ENCODE measurements around the gene OPALIN. TPM values are rescaled to one million over a fixed set of nuclear protein-coding genes. Genes with fewer than 3 reads are reported as not detected.

OPALIN gene
- total and polyA plus RNA-seq, 9 of the 15 experiments (the other 6 are each of a cell fraction or from before 2014, with no cell fraction given), result not detected

DNA sequence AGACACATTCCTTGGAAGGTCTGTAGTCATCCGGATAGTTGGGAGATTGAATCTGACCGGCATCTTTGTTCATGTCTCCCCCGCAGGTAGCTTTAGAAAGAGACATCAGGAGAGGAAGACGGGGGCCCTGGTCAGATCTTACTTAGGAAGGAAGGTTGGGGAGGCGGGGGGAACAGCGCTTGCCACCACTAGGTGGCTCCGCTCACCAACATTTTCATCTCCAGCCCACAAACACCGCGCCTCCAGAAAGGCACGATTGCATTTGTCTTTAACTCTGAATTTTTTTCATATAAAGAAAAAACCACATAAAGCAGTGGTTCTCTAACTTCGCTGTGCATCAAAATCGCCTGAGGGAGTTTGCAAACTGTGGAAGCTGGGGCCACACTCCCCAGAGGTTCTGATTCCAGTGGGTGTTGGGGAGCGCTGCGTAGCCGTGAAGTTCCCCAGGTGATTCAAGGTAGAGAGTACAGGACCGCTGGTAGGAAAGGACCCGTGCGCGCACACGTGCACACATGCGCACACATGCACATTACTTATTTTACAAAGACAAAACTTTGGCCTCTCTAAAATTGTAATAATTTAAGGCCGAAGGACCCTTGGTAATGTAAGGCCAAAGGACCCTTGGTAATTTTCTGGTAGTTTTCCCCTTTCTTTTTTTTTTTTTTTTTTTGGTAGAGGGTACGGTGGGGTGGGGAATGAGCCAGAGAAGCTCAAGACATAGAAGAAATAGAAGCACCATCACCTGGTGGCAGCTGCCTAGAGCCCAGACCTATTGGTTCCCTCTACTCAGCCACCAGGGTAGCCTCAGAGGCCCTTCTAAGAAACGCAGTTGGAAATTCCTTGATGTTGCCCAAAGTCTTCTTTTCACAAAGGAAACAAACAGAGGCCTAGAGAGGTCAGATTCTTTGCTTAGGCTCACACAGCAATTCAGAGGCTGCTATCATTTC lies 37.4 kb upstream of the OPALIN start:
- Histone ChIP-seq H3K36me3 (ENCODE audit: control insufficient read depth, insufficient read depth, low read length) (no peaks in the 10 kb centered on the region), H4K20me1 (replicated peaks; ENCODE audit: control insufficient read depth, insufficient read depth, low read length) (no peaks in the 10 kb centered on the region), H3K9me3 (replicated peaks; ENCODE audit: control insufficient read depth, insufficient read depth, low read depth, low read length) (no peaks in the 10 kb centered on the region), H3K79me2 (ENCODE audit: control insufficient read depth, insufficient read depth, low read length) (no peaks in the 10 kb centered on the region), H3K9me1 (ENCODE audit: control insufficient read depth, insufficient read depth, low read length) (no peaks in the 10 kb centered on the region), H3K4me2 (ENCODE audit: insufficient read depth, low read length) (no peak overlapping the region), H3K27ac (ENCODE audit: extremely low read depth, low read depth, low read length) (no peak overlapping the region), H3K27me3 (ENCODE audit: control insufficient read depth in 2 of 2, insufficient read depth in 2 of 2, low read length in 2 of 2) (peaks cover 10 to 28% of the 10 kb centered on the region in 2 experiments; a peak in 3 of 5 replicates), H2AFZ (ENCODE audit: low read depth, low read length) (no peak overlapping the region), H3K4me3 (no peak overlapping the region), H3K4me1 (replicated peaks in 1 of 2; ENCODE audit: control insufficient read depth in 2 of 2, insufficient read depth in 2 of 2, low read length in 2 of 2) (no peaks in the 10 kb centered on the region), H3K9ac (ENCODE audit: insufficient read depth in 1 of 2, low read depth in 2 of 2, low read length in 2 of 2) (no peak overlapping the region)
- ChIA-PET CTCF (ENCODE audit: low intra/inter-chr PET ratio) (interaction anchor here (0.6 to 1.1 kb wide), 2 partner anchors 116 to 630 kb away, joined by 3 to 4 read pairs; no protein-coding TSS in a partner anchor), POLR2A (interaction anchor here (1.9 kb wide), 1 partner anchor 15 kb away, joined by 5 read pairs; no protein-coding TSS in a partner anchor)
- in situ Hi-C loops (cut with MboI) (no loop called here), intact Hi-C loops (cut with micrococcal nuclease) (loop anchor here (5.0 to 10.0 kb wide), 3 partner anchors 116 to 249 kb away; partner anchors contain the start of gene TLL2)
- FAIRE-seq (peak; percentile 77), ATAC-seq (peak; percentile 95), DNase-seq (ENCODE audit: extremely low read depth in 1 of 4, low spot score in 3 of 4) (peak; percentile 70 to 76 (median 74))
- BruUV-seq (replicated peaks), result no TSS peak
- WGBS (ENCODE audit: insufficient coverage, low coverage, missing lambda C conversion rate), result 12% methylated on average over 23 of the region's 24 CpGs
- TF ChIP-seq, protein P1, sequence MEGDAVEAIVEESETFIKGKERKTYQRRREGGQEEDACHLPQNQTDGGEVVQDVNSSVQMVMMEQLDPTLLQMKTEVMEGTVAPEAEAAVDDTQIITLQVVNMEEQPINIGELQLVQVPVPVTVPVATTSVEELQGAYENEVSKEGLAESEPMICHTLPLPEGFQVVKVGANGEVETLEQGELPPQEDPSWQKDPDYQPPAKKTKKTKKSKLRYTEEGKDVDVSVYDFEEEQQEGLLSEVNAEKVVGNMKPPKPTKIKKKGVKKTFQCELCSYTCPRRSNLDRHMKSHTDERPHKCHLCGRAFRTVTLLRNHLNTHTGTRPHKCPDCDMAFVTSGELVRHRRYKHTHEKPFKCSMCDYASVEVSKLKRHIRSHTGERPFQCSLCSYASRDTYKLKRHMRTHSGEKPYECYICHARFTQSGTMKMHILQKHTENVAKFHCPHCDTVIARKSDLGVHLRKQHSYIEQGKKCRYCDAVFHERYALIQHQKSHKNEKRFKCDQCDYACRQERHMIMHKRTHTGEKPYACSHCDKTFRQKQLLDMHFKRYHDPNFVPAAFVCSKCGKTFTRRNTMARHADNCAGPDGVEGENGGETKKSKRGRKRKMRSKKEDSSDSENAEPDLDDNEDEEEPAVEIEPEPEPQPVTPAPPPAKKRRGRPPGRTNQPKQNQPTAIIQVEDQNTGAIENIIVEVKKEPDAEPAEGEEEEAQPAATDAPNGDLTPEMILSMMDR (IDR thresholded peaks at IDR 0.05 in 2 of 3, conservative IDR thresholded peaks at IDR 0.05 in 1 of 3; ENCODE audit: insufficient read depth in 2 of 3, low read depth in 1 of 3, low read length in 3 of 3), result peak; percentile 69 to 82 (median 80)
- TF ChIP-seq, protein P2, sequence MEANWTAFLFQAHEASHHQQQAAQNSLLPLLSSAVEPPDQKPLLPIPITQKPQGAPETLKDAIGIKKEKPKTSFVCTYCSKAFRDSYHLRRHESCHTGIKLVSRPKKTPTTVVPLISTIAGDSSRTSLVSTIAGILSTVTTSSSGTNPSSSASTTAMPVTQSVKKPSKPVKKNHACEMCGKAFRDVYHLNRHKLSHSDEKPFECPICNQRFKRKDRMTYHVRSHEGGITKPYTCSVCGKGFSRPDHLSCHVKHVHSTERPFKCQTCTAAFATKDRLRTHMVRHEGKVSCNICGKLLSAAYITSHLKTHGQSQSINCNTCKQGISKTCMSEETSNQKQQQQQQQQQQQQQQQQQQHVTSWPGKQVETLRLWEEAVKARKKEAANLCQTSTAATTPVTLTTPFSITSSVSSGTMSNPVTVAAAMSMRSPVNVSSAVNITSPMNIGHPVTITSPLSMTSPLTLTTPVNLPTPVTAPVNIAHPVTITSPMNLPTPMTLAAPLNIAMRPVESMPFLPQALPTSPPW (CRISPR knock-in tag; IDR thresholded peaks at IDR 0.05), result peak; percentile 51
- TF ChIP-seq RAD21 (CRISPR knock-in tag; conservative IDR thresholded peaks at IDR 0.05 in 1 of 2, IDR thresholded peaks at IDR 0.05 in 1 of 2) (peak; percentile 54 to 70), SMC3 (conservative IDR thresholded peaks at IDR 0.05; ENCODE audit: insufficient read depth, low read depth, low read length) (peak; percentile 52), MAZ (CRISPR knock-in tag; conservative IDR thresholded peaks at IDR 0.05 in 1 of 2, IDR thresholded peaks at IDR 0.05 in 1 of 2) (0 out of 4 replicates have a peak, but pooled peaks of 1 of the 2 experiments have one; percentile 31)
- TF ChIP-seq, protein P3, sequence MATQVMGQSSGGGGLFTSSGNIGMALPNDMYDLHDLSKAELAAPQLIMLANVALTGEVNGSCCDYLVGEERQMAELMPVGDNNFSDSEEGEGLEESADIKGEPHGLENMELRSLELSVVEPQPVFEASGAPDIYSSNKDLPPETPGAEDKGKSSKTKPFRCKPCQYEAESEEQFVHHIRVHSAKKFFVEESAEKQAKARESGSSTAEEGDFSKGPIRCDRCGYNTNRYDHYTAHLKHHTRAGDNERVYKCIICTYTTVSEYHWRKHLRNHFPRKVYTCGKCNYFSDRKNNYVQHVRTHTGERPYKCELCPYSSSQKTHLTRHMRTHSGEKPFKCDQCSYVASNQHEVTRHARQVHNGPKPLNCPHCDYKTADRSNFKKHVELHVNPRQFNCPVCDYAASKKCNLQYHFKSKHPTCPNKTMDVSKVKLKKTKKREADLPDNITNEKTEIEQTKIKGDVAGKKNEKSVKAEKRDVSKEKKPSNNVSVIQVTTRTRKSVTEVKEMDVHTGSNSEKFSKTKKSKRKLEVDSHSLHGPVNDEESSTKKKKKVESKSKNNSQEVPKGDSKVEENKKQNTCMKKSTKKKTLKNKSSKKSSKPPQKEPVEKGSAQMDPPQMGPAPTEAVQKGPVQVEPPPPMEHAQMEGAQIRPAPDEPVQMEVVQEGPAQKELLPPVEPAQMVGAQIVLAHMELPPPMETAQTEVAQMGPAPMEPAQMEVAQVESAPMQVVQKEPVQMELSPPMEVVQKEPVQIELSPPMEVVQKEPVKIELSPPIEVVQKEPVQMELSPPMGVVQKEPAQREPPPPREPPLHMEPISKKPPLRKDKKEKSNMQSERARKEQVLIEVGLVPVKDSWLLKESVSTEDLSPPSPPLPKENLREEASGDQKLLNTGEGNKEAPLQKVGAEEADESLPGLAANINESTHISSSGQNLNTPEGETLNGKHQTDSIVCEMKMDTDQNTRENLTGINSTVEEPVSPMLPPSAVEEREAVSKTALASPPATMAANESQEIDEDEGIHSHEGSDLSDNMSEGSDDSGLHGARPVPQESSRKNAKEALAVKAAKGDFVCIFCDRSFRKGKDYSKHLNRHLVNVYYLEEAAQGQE (IDR thresholded peaks at IDR 0.05; ENCODE audit: borderline replicate concordance), result peak; percentile 27; the same call in 1 of the 2 replicates
- TF ChIP-seq, protein P3 (CRISPR knock-in tag; IDR thresholded peaks at IDR 0.05; ENCODE audit: low read depth), result no peak

Measured in K562 (cell line).